GM12878 (cell line): ENCODE data around the gene SRSF1.

ENCODE experiments used
- HDAC2 ChIP-seq: fragments of 200-600 bp; sonication (generic); IDR thresholded peaks from 2 replicates; pipeline ENCODE4 v1.6.1; 2017
- POLR2A ChIP-seq: IDR thresholded peaks from 2 replicates; pipeline ENCODE4 v1.6.1; 2011; ENCODE audit warnings: low read depth, mild to moderate bottlenecking, low read length

- TF ChIP-seq POLR2A, result no peak
- TF ChIP-seq HDAC2, result no peak
Measured at GRCh38 chr17:57972151-57972550, 34.9 kb downstream of the SRSF1 start.
